ENCODE results near the gene NOS1AP. TPM values are rescaled to one million over a fixed set of nuclear protein-coding genes. Genes with fewer than 3 reads are reported as not detected.

Gene NOS1AP
- total RNA-seq, 2 donors from 2014 or later = 3.1 to 4.0 TPM

- no peaks in the 10 kb centered on the region for H3K36me3 ChIP-seq (replicated peaks in 1 of 2; ENCODE audit: insufficient read depth in 1 of 2, low read depth in 2 of 2)
- H3K27me3 ChIP-seq = no peaks in the 10 kb centered on the region
- TF ChIP-seq CTCF (IDR thresholded peaks at IDR 0.05) = no peak
- H3K4me1 ChIP-seq = no peaks in the 10 kb centered on the region
- intact Hi-C loops (cut with DNase I) = no loop called here
- H3K27ac ChIP-seq = no peak overlapping the region
- no peak for ATAC-seq
- no peak for DNase-seq
- WGBS, 2 donors = 76 to 95% methylated on average over 1 of the region's 1 CpG
- no peak overlapping the region for H3K4me3 ChIP-seq
- H3K9me3 ChIP-seq = no peaks in the 10 kb centered on the region
Observed at GRCh38 chr1:162259894-162260455, 190.5 kb downstream of the NOS1AP start.

DNA sequence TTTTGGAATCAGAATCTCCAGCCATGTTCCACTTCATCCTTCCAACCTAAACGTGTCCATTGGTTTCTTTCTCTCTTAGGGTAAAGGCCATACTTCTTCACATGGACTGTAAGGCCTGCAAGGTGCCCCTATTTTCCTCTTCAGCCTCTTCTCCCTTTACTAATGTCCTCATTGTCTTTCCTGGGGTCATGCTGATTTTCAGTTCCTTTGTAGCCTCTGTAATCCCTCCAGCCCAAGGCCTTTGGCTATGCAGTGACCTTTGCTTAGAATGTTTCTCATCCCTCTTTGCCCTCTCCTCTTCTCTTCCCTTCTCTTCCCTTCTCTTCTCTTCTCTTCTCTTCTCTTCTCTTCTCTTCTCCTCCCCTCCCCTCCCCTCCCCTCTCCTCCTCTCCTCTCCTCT, 194.6 kb downstream of the NOS1AP start:
- ATAC-seq = no peak
- intact Hi-C loops (cut with DNase I) = no loop called here

GRCh38 chr1:162265983-162266382, 196.5 kb downstream of the NOS1AP start:
- Histone ChIP-seq H3K4me3 (no peak overlapping the region), H3K9me3 (no peaks in the 10 kb centered on the region), H3K36me3 (replicated peaks in 1 of 2; ENCODE audit: insufficient read depth in 1 of 2, low read depth in 2 of 2) (no peaks in the 10 kb centered on the region), H3K27me3 (no peaks in the 10 kb centered on the region), H3K27ac (no peak overlapping the region), H3K4me1 (no peaks in the 10 kb centered on the region)
- ATAC-seq (no peak), DNase-seq (no peak)
- no peak for TF ChIP-seq CTCF (IDR thresholded peaks at IDR 0.05)
- TF ChIP-seq POLR2A (IDR thresholded peaks at IDR 0.05) = no peak
- intact Hi-C loops (cut with DNase I) = no loop called here
- whole genome bisulfite sequencing, 2 donors = 88 to 93% methylated on average over 4 of the region's 4 CpGs

More for the DNA sequence above, 194.6 kb downstream of the NOS1AP start:
- no peak for DNase-seq
- H3K36me3 ChIP-seq (replicated peaks in 1 of 2; ENCODE audit: insufficient read depth in 1 of 2, low read depth in 2 of 2) = no peaks in the 10 kb centered on the region
- WGBS, 2 donors = 83 to 95% methylated on average over 1 of the region's 1 CpG
- TF ChIP-seq CTCF (IDR thresholded peaks at IDR 0.05) = no peak
- no peak for TF ChIP-seq POLR2A (IDR thresholded peaks at IDR 0.05)
- H3K27me3 ChIP-seq = no peaks in the 10 kb centered on the region
- H3K4me3 ChIP-seq = no peak overlapping the region
- H3K4me1 ChIP-seq = no peaks in the 10 kb centered on the region
- H3K27ac ChIP-seq = no peak overlapping the region
- H3K9me3 ChIP-seq = no peaks in the 10 kb centered on the region

GRCh38 chr1:162270016-162270770, 200.7 kb downstream of the NOS1AP start:
- DNase-seq (no peak), ATAC-seq (no peak)
- Histone ChIP-seq H3K36me3 (replicated peaks in 1 of 2; ENCODE audit: insufficient read depth in 1 of 2, low read depth in 2 of 2) (no peaks in the 10 kb centered on the region), H3K27me3 (no peaks in the 10 kb centered on the region), H3K4me1 (no peaks in the 10 kb centered on the region), H3K27ac (no peak overlapping the region), H3K4me3 (no peak overlapping the region), H3K9me3 (no peaks in the 10 kb centered on the region)
- TF ChIP-seq CTCF (IDR thresholded peaks at IDR 0.05) (no peak), POLR2A (IDR thresholded peaks at IDR 0.05) (no peak)
- WGBS, 2 donors = 90 to 93% methylated on average over 6 of the region's 6 CpGs
- intact Hi-C loops (cut with DNase I) = loop anchor here (5.0 kb wide), 1 partner anchor 218 kb away; no protein-coding TSS in a partner anchor

Data from body of pancreas (tissue), 4 donors.